NT2/D1 (cell line): Measurements from ENCODE around the gene TBC1D22A.

Source experiments
- DNase-seq: peaks from one replicate; pipeline ENCODE4 v3.0.0-alpha.2; 2011; ENCODE audit warnings: low read depth, low spot score
- H3K27me3 ChIP-seq: 2 replicates; pipeline ENCODE4 v1.6.0; 2011; ENCODE audit warnings: mild to moderate bottlenecking; ENCODE audit not compliant: insufficient read length, insufficient read depth
- H3K36me3 ChIP-seq: 2 replicates; pipeline ENCODE4 v1.6.1; 2011; ENCODE audit warnings: mild to moderate bottlenecking, low read length, mixed read lengths; ENCODE audit not compliant: insufficient read depth, insufficient read length
- H3K4me1 ChIP-seq: 2 replicates; pipeline ENCODE4 v1.5.1; 2011; ENCODE audit not compliant: insufficient read depth, insufficient read length
- H3K4me3 ChIP-seq: 2 replicates; pipeline ENCODE4 v1.5.1; 2011; ENCODE audit warnings: low read depth; ENCODE audit not compliant: insufficient read length
- H3K9ac ChIP-seq: 2 replicates; pipeline ENCODE4 v1.6.0; 2011; ENCODE audit warnings: low read depth; ENCODE audit not compliant: insufficient read length
- H3K9me3 ChIP-seq: 2 replicates; pipeline ENCODE4 v1.5.1; 2011; ENCODE audit warnings: mild to moderate bottlenecking, low read length; ENCODE audit not compliant: insufficient read depth
- SUZ12 ChIP-seq: IDR thresholded peaks from 2 replicates; pipeline ENCODE4 v1.6.1; 2011; ENCODE audit not compliant: insufficient read length, insufficient read depth; ENCODE audit errors: extremely low read depth
- YY1 ChIP-seq: IDR thresholded peaks from 2 replicates; pipeline ENCODE4 v1.6.1; 2011; ENCODE audit not compliant: insufficient read length, insufficient read depth
- ZNF274 ChIP-seq: IDR thresholded peaks from 2 replicates; pipeline ENCODE4 v1.6.1; 2011; ENCODE audit warnings: mild to moderate bottlenecking, low read depth, low read length

Gene TBC1D22A

GRCh38 chr22:47067911-47068625 lies 305.6 kb downstream of the TBC1D22A start:
- Histone ChIP-seq H3K9me3 (no peaks in the 10 kb centered on the region), H3K36me3 (no peaks in the 10 kb centered on the region), H3K4me1 (peaks cover 6% of the 10 kb centered on the region), H3K4me3 (no peak overlapping the region), H3K9ac (no peak overlapping the region), H3K27me3 (no peaks in the 10 kb centered on the region)
- DNase-seq: no peak
- TF ChIP-seq YY1: no peak
- TF ChIP-seq ZNF274: no peak
- no peak for TF ChIP-seq SUZ12

- H3K4me1 ChIP-seq: peaks cover 6% of the 10 kb centered on the region
- no peaks in the 10 kb centered on the region for H3K9me3 ChIP-seq
- H3K9ac ChIP-seq: no peak overlapping the region
- no peak for TF ChIP-seq ZNF274
- no peak overlapping the region for H3K4me3 ChIP-seq
- no peaks in the 10 kb centered on the region for H3K36me3 ChIP-seq
- H3K27me3 ChIP-seq: no peaks in the 10 kb centered on the region
- DNase-seq: no peak
These were observed 306.2 kb downstream of the TBC1D22A start for GRCh38 chr22:47068626-47068996.

- Histone ChIP-seq H3K4me3 (no peak overlapping the region), H3K4me1 (peaks cover 6% of the 10 kb centered on the region), H3K36me3 (no peaks in the 10 kb centered on the region), H3K9ac (no peak overlapping the region), H3K9me3 (no peaks in the 10 kb centered on the region), H3K27me3 (no peaks in the 10 kb centered on the region)
- TF ChIP-seq ZNF274 (no peak), YY1 (no peak), SUZ12 (no peak)
- DNase-seq: no peak
These were observed 306.8 kb downstream of the TBC1D22A start for GRCh38 chr22:47069270-47069669.

- TF ChIP-seq SUZ12 (no peak), YY1 (no peak), ZNF274 (no peak)
- DNase-seq: no peak
These were observed 308.8 kb downstream of the TBC1D22A start for GRCh38 chr22:47071078-47071806.

GRCh38 chr22:47071807-47072641 lies 309.6 kb downstream of the TBC1D22A start:
- H3K27me3 ChIP-seq: no peaks in the 10 kb centered on the region
- TF ChIP-seq SUZ12 (no peak), ZNF274 (no peak), YY1 (no peak)

More at GRCh38 chr22:47071078-47071806, 308.8 kb downstream of the TBC1D22A start:
- Histone ChIP-seq H3K27me3 (no peaks in the 10 kb centered on the region), H3K4me1 (peaks cover 6% of the 10 kb centered on the region), H3K9me3 (peaks cover 6% of the 10 kb centered on the region; the same call in 1 of the 2 replicates), H3K9ac (no peak overlapping the region), H3K4me3 (no peak overlapping the region), H3K36me3 (no peaks in the 10 kb centered on the region)

GRCh38 chr22:47072642-47072967 lies 310.2 kb downstream of the TBC1D22A start:
- Histone ChIP-seq H3K4me3 (no peak overlapping the region), H3K36me3 (no peaks in the 10 kb centered on the region), H3K9ac (no peak overlapping the region), H3K4me1 (peaks cover 1% of the 10 kb centered on the region), H3K9me3 (peaks cover 6% of the 10 kb centered on the region; the same call in 1 of the 2 replicates), H3K27me3 (no peaks in the 10 kb centered on the region)
- no peak for DNase-seq
- TF ChIP-seq SUZ12 (no peak), ZNF274 (no peak), YY1 (no peak)

More at GRCh38 chr22:47071807-47072641, 309.6 kb downstream of the TBC1D22A start:
- H3K4me3 ChIP-seq: no peak overlapping the region
- no peaks in the 10 kb centered on the region for H3K36me3 ChIP-seq
- peaks cover 3% of the 10 kb centered on the region for H3K4me1 ChIP-seq
- peaks cover 6% of the 10 kb centered on the region; the same call in 1 of the 2 replicates for H3K9me3 ChIP-seq
- H3K9ac ChIP-seq: no peak overlapping the region
- DNase-seq: no peak

GRCh38 chr22:47073075-47073474 lies 310.6 kb downstream of the TBC1D22A start:
- H3K9ac ChIP-seq: no peak overlapping the region
- H3K4me3 ChIP-seq: no peak overlapping the region
- H3K27me3 ChIP-seq: no peaks in the 10 kb centered on the region
- H3K36me3 ChIP-seq: no peaks in the 10 kb centered on the region
- peaks cover 6% of the 10 kb centered on the region; the same call in 1 of the 2 replicates for H3K9me3 ChIP-seq
- no peaks in the 10 kb centered on the region for H3K4me1 ChIP-seq
- TF ChIP-seq ZNF274 (no peak), SUZ12 (no peak), YY1 (no peak)
- no peak for DNase-seq
